HPDE6-E6E7 (cell line): ENCODE data around the gene MACROH2A2.
"Not testable (repeated sequence)": the region's sequence is repeated elsewhere in the genome, so short reads cannot be mapped to it uniquely, and the experiment has no call there.

Source experiments
- DNase-seq: peaks from one replicate; pipeline ENCODE4 v3.0.0; 2011; ENCODE audit warnings: missing footprints; ENCODE audit errors: extremely low spot score

Gene MACROH2A2

GRCh38 chr10:70158113-70158512 lies 105.5 kb downstream of the MACROH2A2 start:
- DNase-seq, result no peak

GRCh38 chr10:70159366-70159765 lies 106.7 kb downstream of the MACROH2A2 start:
- not testable (repeated sequence) for DNase-seq

- no peak for DNase-seq
Observed at GRCh38 chr10:70160798-70161197, 108.2 kb downstream of the MACROH2A2 start.
